ENCODE data around the gene ASTN2. TPM values are rescaled to one million over a fixed set of nuclear protein-coding genes. Genes with fewer than 3 reads are reported as not detected.

ASTN2 gene
- total and polyA plus RNA-seq, 9 of the 15 experiments (the other 6 are each of a cell fraction or from before 2014, with no cell fraction given): 0.56 to 3.5 (median 1.9) TPM

GRCh38 chr9:117278020-117278419 lies 136.8 kb downstream of the ASTN2 start:
- in situ Hi-C loops (cut with MboI): no loop called here

GRCh38 chr9:117276444-117276843 lies 138.4 kb downstream of the ASTN2 start:
- Histone ChIP-seq H3K27me3 (ENCODE audit: control insufficient read depth in 2 of 2, insufficient read depth in 2 of 2, low read length in 2 of 2) (no peaks in the 10 kb centered on the region), H3K9me1 (ENCODE audit: control insufficient read depth, insufficient read depth, low read length) (no peaks in the 10 kb centered on the region), H3K9me3 (replicated peaks; ENCODE audit: control insufficient read depth, insufficient read depth, low read depth, low read length) (no peaks in the 10 kb centered on the region; the same call in none of the 2 replicates), H2AFZ (ENCODE audit: low read depth, low read length) (no peak overlapping the region), H3K79me2 (ENCODE audit: control insufficient read depth, insufficient read depth, low read length) (no peaks in the 10 kb centered on the region), H3K27ac (ENCODE audit: extremely low read depth, low read depth, low read length) (no peak overlapping the region), H3K4me1 (replicated peaks in 1 of 2; ENCODE audit: control insufficient read depth in 2 of 2, insufficient read depth in 2 of 2, low read length in 2 of 2) (no peaks in the 10 kb centered on the region), H4K20me1 (replicated peaks; ENCODE audit: control insufficient read depth, insufficient read depth, low read length) (no peaks in the 10 kb centered on the region), H3K36me3 (ENCODE audit: control insufficient read depth, insufficient read depth, low read length) (no peaks in the 10 kb centered on the region), H3K9ac (ENCODE audit: insufficient read depth in 1 of 2, low read depth in 2 of 2, low read length in 2 of 2) (no peak overlapping the region), H3K4me3 (no peak overlapping the region), H3K4me2 (ENCODE audit: insufficient read depth, low read length) (no peak overlapping the region)
- FAIRE-seq: no peak
- 0% methylated on average over 3 of the region's 3 CpGs for WGBS (ENCODE audit: insufficient coverage, low coverage, missing lambda C conversion rate)
- ATAC-seq: no peak
- intact Hi-C loops (cut with micrococcal nuclease): no loop called here
- POLR2A ChIA-PET: no interaction called here
- CTCF ChIA-PET (ENCODE audit: low intra/inter-chr PET ratio): no interaction called here
- in situ Hi-C loops (cut with MboI): no loop called here
- no peak for DNase-seq (ENCODE audit: extremely low read depth in 1 of 4, low spot score in 3 of 4)
- TF ChIP-seq ZNF589 (CRISPR knock-in tag; IDR thresholded peaks at IDR 0.05; ENCODE audit: low read depth) (no peak), FOSL1 (tag; conservative IDR thresholded peaks at IDR 0.05) (no peak), ZFPM2 (CRISPR knock-in tag; IDR thresholded peaks at IDR 0.05) (no peak), ZNF384 (IDR thresholded peaks at IDR 0.05; ENCODE audit: low read depth, low read length) (no peak), PCBP1 (IDR thresholded peaks at IDR 0.05; ENCODE audit: low read depth, low read length, poor library complexity, severe bottlenecking) (no peak), VEZF1 (CRISPR knock-in tag; IDR thresholded peaks at IDR 0.05) (no peak), HNRNPK (IDR thresholded peaks at IDR 0.05; ENCODE audit: low read depth, low read length, poor library complexity, severe bottlenecking) (no peak)
- BruUV-seq (replicated peaks): no TSS peak

More at GRCh38 chr9:117278020-117278419, 136.8 kb downstream of the ASTN2 start:
- H3K4me2 ChIP-seq (ENCODE audit: insufficient read depth, low read length): no peak overlapping the region
- no peaks in the 10 kb centered on the region for H3K79me2 ChIP-seq (ENCODE audit: control insufficient read depth, insufficient read depth, low read length)
- no TSS peak for BruUV-seq (replicated peaks)
- H2AFZ ChIP-seq (ENCODE audit: low read depth, low read length): no peak overlapping the region
- no peaks in the 10 kb centered on the region for H3K9me1 ChIP-seq (ENCODE audit: control insufficient read depth, insufficient read depth, low read length)
- CTCF ChIA-PET (ENCODE audit: low intra/inter-chr PET ratio): no interaction called here
- WGBS (ENCODE audit: insufficient coverage, low coverage, missing lambda C conversion rate): 2% methylated on average over 4 of the region's 4 CpGs
- no peaks in the 10 kb centered on the region for H3K36me3 ChIP-seq (ENCODE audit: control insufficient read depth, insufficient read depth, low read length)
- no peak for ATAC-seq
- H3K4me1 ChIP-seq (replicated peaks in 1 of 2; ENCODE audit: control insufficient read depth in 2 of 2, insufficient read depth in 2 of 2, low read length in 2 of 2): no peaks in the 10 kb centered on the region
- DNase-seq (ENCODE audit: extremely low read depth in 1 of 4, low spot score in 3 of 4): no peak
- no peaks in the 10 kb centered on the region; the same call in none of the 2 replicates for H3K9me3 ChIP-seq (replicated peaks; ENCODE audit: control insufficient read depth, insufficient read depth, low read depth, low read length)
- POLR2A ChIA-PET: no interaction called here
- no peaks in the 10 kb centered on the region for H4K20me1 ChIP-seq (replicated peaks; ENCODE audit: control insufficient read depth, insufficient read depth, low read length)
- intact Hi-C loops (cut with micrococcal nuclease): no loop called here
- H3K27me3 ChIP-seq (ENCODE audit: control insufficient read depth in 2 of 2, insufficient read depth in 2 of 2, low read length in 2 of 2): no peaks in the 10 kb centered on the region
- TF ChIP-seq CXXC5 (CRISPR knock-in tag; IDR thresholded peaks at IDR 0.05) (no peak), FOXA1 (IDR thresholded peaks at IDR 0.05; ENCODE audit: borderline replicate concordance) (no peak)
- no peak overlapping the region for H3K9ac ChIP-seq (ENCODE audit: insufficient read depth in 1 of 2, low read depth in 2 of 2, low read length in 2 of 2)
- no peak overlapping the region for H3K4me3 ChIP-seq
- no peak for FAIRE-seq
- H3K27ac ChIP-seq (ENCODE audit: extremely low read depth, low read depth, low read length): no peak overlapping the region

All from K562 (cell line).